Astrocyte (in vitro differentiated cells and primary cell): ENCODE data around the gene GSTP1.

ENCODE experiments used
- EZH2 ChIP-seq: IDR thresholded peaks from 2 replicates; pipeline ENCODE4 v1.6.1; 2012; ENCODE audit warnings: mild to moderate bottlenecking, low read length, inconsistent platforms; ENCODE audit not compliant: insufficient read depth
- TF ChIP-seq, protein P1 (sequence below): IDR thresholded peaks from 2 replicates; pipeline ENCODE4 v1.5.1; 2011; ENCODE audit warnings: low read depth, mild to moderate bottlenecking, inconsistent platforms, low read length, moderate library complexity; ENCODE audit not compliant: insufficient read depth

- TF ChIP-seq, protein P1, sequence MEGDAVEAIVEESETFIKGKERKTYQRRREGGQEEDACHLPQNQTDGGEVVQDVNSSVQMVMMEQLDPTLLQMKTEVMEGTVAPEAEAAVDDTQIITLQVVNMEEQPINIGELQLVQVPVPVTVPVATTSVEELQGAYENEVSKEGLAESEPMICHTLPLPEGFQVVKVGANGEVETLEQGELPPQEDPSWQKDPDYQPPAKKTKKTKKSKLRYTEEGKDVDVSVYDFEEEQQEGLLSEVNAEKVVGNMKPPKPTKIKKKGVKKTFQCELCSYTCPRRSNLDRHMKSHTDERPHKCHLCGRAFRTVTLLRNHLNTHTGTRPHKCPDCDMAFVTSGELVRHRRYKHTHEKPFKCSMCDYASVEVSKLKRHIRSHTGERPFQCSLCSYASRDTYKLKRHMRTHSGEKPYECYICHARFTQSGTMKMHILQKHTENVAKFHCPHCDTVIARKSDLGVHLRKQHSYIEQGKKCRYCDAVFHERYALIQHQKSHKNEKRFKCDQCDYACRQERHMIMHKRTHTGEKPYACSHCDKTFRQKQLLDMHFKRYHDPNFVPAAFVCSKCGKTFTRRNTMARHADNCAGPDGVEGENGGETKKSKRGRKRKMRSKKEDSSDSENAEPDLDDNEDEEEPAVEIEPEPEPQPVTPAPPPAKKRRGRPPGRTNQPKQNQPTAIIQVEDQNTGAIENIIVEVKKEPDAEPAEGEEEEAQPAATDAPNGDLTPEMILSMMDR = no peak
- TF ChIP-seq EZH2 = no peak
Observed at GRCh38 chr11:67594480-67594879, 10.9 kb downstream of the GSTP1 start.
